BLaER1 treated with 17β-estradiol and CSF1 and Interleukin-3, amounts not matched to agents 10 nM and 100 nM (cell line): Measurements from ENCODE around the gene ELFN1.

Experiments
- H3K27ac ChIP-seq, 11 experiments: shearing (Covaris generic); formaldehyde crosslinking; 2 replicates each; pipeline ENCODE4 v1.8.1; 2022
- H3K27me3 ChIP-seq, 11 experiments: shearing (Covaris generic); formaldehyde crosslinking; 2 replicates each; pipeline ENCODE4 v1.8.1; 2022
- H3K36me3 ChIP-seq, 11 experiments: shearing (Covaris generic); formaldehyde crosslinking; 2 replicates each; pipeline ENCODE4 v1.8.1; 2022
- H3K4me1 ChIP-seq, 10 experiments: shearing (Covaris generic); formaldehyde crosslinking; 2 replicates each; pipeline ENCODE4 v1.8.1; 2022
- H3K4me2 ChIP-seq, 11 experiments: shearing (Covaris generic); formaldehyde crosslinking; 2 replicates each; pipeline ENCODE4 v1.8.1; 2022
- H3K4me3 ChIP-seq, 10 experiments: shearing (Covaris generic); formaldehyde crosslinking; 2 replicates each; pipeline ENCODE4 v1.8.1; 2022
- H3K9ac ChIP-seq, 11 experiments: shearing (Covaris generic); formaldehyde crosslinking; 2 replicates each; pipeline ENCODE4 v1.8.1; 2022
- H3K9me3 ChIP-seq, 11 experiments: shearing (Covaris generic); formaldehyde crosslinking; replicated peaks in 1 of 11; 2 replicates each; pipeline ENCODE4 v1.8.1; 2022
- H4K20me1 ChIP-seq, 11 experiments: shearing (Covaris generic); formaldehyde crosslinking; 2 replicates each; pipeline ENCODE4 v1.8.1; 2022
- Cebpa-rat ChIP-seq, 11 experiments: shearing (Covaris generic); IDR thresholded peaks; 2 replicates each; pipeline ENCODE4 v1.8.1; 2022

ELFN1 gene

GRCh38 chr7:1667566-1668395 lies 2.3 kb upstream of the ELFN1 start:
- Histone ChIP-seq H3K27me3 (peaks cover 83 to 98% (median 90%) of the 10 kb centered on the region in 11 experiments), H3K27ac (no peak overlapping the region), H3K9ac (peak overlapping the region in 7 of 11 experiments; percentile 14 to 75 (median 65); a peak in 12 of 22 replicates), H3K9me3 (no peaks in the 10 kb centered on the region), H3K36me3 (no peaks in the 10 kb centered on the region), H4K20me1 (peaks cover 11 to 83% (median 57%) of the 10 kb centered on the region in 11 experiments; a peak in 20 of 22 replicates), H3K4me3 (peak overlapping the region; percentile 51 to 73 (median 64)), H3K4me2 (peak overlapping the region; percentile 92 to 100 (median 98)), H3K4me1 (peaks cover 27 to 64% (median 55%) of the 10 kb centered on the region in 10 experiments)
- no peak for TF ChIP-seq Cebpa-rat (IDR thresholded peaks at IDR 0.05)

- Histone ChIP-seq H3K36me3 (no peaks in the 10 kb centered on the region), H3K27ac (no peak overlapping the region), H3K4me1 (peaks cover 27 to 62% (median 49%) of the 10 kb centered on the region in 10 experiments), H3K4me2 (peak overlapping the region in 9 of 11 experiments; percentile 92 to 100 (median 98); a peak in 17 of 22 replicates), H3K9me3 (no peaks in the 10 kb centered on the region), H3K4me3 (peak overlapping the region in 3 of 10 experiments; percentile 44 to 73 (median 69); a peak in 5 of 20 replicates), H4K20me1 (peaks cover 11 to 79% (median 57%) of the 10 kb centered on the region in 11 experiments; a peak in 20 of 22 replicates), H3K9ac (peak overlapping the region in 2 of 11 experiments; percentile 4 to 5; a peak in 1 of 22 replicates), H3K27me3 (peaks cover 83 to 96% (median 90%) of the 10 kb centered on the region in 11 experiments)
- TF ChIP-seq Cebpa-rat (IDR thresholded peaks at IDR 0.05): no peak
Observed at GRCh38 chr7:1668396-1669063, 1.5 kb upstream of the ELFN1 start.

- H3K9me3 ChIP-seq: no peaks in the 10 kb centered on the region
- peak overlapping the region in 8 of 10 experiments; percentile 43 to 70 (median 60); a peak in 12 of 20 replicates for H3K4me3 ChIP-seq
- peaks cover 11 to 78% (median 54%) of the 10 kb centered on the region in 11 experiments; a peak in 20 of 22 replicates for H4K20me1 ChIP-seq
- peaks cover 20 to 54% (median 41%) of the 10 kb centered on the region in 10 experiments; a peak in 18 of 20 replicates for H3K4me1 ChIP-seq
- H3K27me3 ChIP-seq: peaks cover 75 to 96% (median 84%) of the 10 kb centered on the region in 11 experiments
- H3K4me2 ChIP-seq: peak overlapping the region; percentile 94 to 100 (median 98)
- no peaks in the 10 kb centered on the region for H3K36me3 ChIP-seq
- H3K27ac ChIP-seq: no peak overlapping the region
- no peak for TF ChIP-seq Cebpa-rat (IDR thresholded peaks at IDR 0.05)
- H3K9ac ChIP-seq: no peak overlapping the region
Observed at GRCh38 chr7:1669064-1669951, 769 bp upstream of the ELFN1 start.

- Histone ChIP-seq H3K27me3 (peaks cover 77 to 97% (median 84%) of the 10 kb centered on the region in 11 experiments), H3K36me3 (no peaks in the 10 kb centered on the region), H3K27ac (no peak overlapping the region), H4K20me1 (peaks cover 11 to 92% (median 58%) of the 10 kb centered on the region in 11 experiments; a peak in 20 of 22 replicates), H3K4me1 (peaks cover 19 to 54% (median 41%) of the 10 kb centered on the region in 10 experiments; a peak in 18 of 20 replicates), H3K4me2 (peak overlapping the region in 10 of 11 experiments; percentile 95 to 100 (median 98); a peak in 19 of 22 replicates), H3K4me3 (peak overlapping the region in 9 of 10 experiments; percentile 51 to 70 (median 60); a peak in 14 of 20 replicates), H3K9me3 (no peaks in the 10 kb centered on the region), H3K9ac (no peak overlapping the region)
- TF ChIP-seq Cebpa-rat (IDR thresholded peaks at IDR 0.05): no peak
Observed at GRCh38 chr7:1670894-1671593, 967 bp downstream of the ELFN1 start.

- H3K9ac ChIP-seq: no peak overlapping the region
- TF ChIP-seq Cebpa-rat (IDR thresholded peaks at IDR 0.05): no peak
- H3K9me3 ChIP-seq: no peaks in the 10 kb centered on the region
- H3K27ac ChIP-seq: no peak overlapping the region
- H3K27me3 ChIP-seq: peaks cover 77 to 97% (median 84%) of the 10 kb centered on the region in 11 experiments
- no peaks in the 10 kb centered on the region for H3K36me3 ChIP-seq
- no peak overlapping the region for H3K4me2 ChIP-seq
- no peak overlapping the region for H3K4me3 ChIP-seq
- peaks cover 7 to 92% (median 58%) of the 10 kb centered on the region in 11 experiments; a peak in 20 of 22 replicates for H4K20me1 ChIP-seq
- peaks cover 12 to 54% (median 41%) of the 10 kb centered on the region in 10 experiments; a peak in 18 of 20 replicates for H3K4me1 ChIP-seq
Observed at GRCh38 chr7:1671594-1672451, 1.7 kb downstream of the ELFN1 start.

- H3K4me3 ChIP-seq: no peak overlapping the region
- peak overlapping the region in 1 of 11 experiments; percentile 30; a peak in 2 of 22 replicates for H3K4me2 ChIP-seq
- no peak overlapping the region for H3K27ac ChIP-seq
- H3K27me3 ChIP-seq: peaks cover 70 to 97% (median 84%) of the 10 kb centered on the region in 11 experiments
- H3K9ac ChIP-seq: no peak overlapping the region
- H3K9me3 ChIP-seq: no peaks in the 10 kb centered on the region
- H3K36me3 ChIP-seq: no peaks in the 10 kb centered on the region
- peaks cover 11 to 55% (median 44%) of the 10 kb centered on the region in 10 experiments; a peak in 19 of 20 replicates for H3K4me1 ChIP-seq
- peaks cover 7 to 91% (median 58%) of the 10 kb centered on the region in 11 experiments; a peak in 20 of 22 replicates for H4K20me1 ChIP-seq
- no peak for TF ChIP-seq Cebpa-rat (IDR thresholded peaks at IDR 0.05)
Observed at GRCh38 chr7:1672851-1673486, 2.9 kb downstream of the ELFN1 start.
